Neural progenitor cell (in vitro differentiated cells): Measurements from ENCODE around the gene MSH3. TPM values are rescaled to one million over a fixed set of nuclear protein-coding genes. Genes with fewer than 3 reads are reported as not detected.

Source experiments
- DNase-seq: peaks from one replicate; pipeline ENCODE4 v3.0.0-alpha.2; 2016; ENCODE audit warnings: low spot score
- H2AFZ ChIP-seq: fragments of 200-600 bp; sonication (generic); replicated peaks from 2 replicates; pipeline ENCODE4 v1.6.1; 2016; ENCODE audit warnings: antibody characterized with exemption
- H3F3A ChIP-seq: fragments of 200-600 bp; sonication (generic); 2 replicates; pipeline ENCODE4 v1.6.1; 2016; ENCODE audit warnings: antibody characterized with exemption, low read depth
- H3K27ac ChIP-seq: fragments of 200-600 bp; sonication (generic); 2 replicates; pipeline ENCODE4 v1.5.1; 2016; ENCODE audit warnings: mild to moderate bottlenecking
- H3K27me3 ChIP-seq: fragments of 200-600 bp; sonication (generic); 2 replicates; pipeline ENCODE4 v1.6.1; 2016; ENCODE audit warnings: mild to moderate bottlenecking, moderate library complexity
- H3K36me3 ChIP-seq: fragments of 200-600 bp; sonication (generic); 2 replicates; pipeline ENCODE4 v1.5.1; 2016
- H3K4me1 ChIP-seq: fragments of 200-600 bp; sonication (generic); 2 replicates; pipeline ENCODE4 v1.6.1; 2016; ENCODE audit warnings: mixed run types
- H3K4me2 ChIP-seq: fragments of 200-600 bp; sonication (generic); 2 replicates; pipeline ENCODE4 v1.6.1; 2016
- H3K4me3 ChIP-seq: fragments of 200-600 bp; sonication (generic); 2 replicates; pipeline ENCODE4 v1.5.1; 2016
- H3K79me2 ChIP-seq: fragments of 200-600 bp; sonication (generic); 2 replicates; pipeline ENCODE4 v1.6.1; 2016; ENCODE audit warnings: low read depth
- H3K9ac ChIP-seq: fragments of 200-600 bp; sonication (generic); 2 replicates; pipeline ENCODE4 v1.6.1; 2016
- H3K9me3 ChIP-seq: fragments of 200-600 bp; sonication (generic); 2 replicates; pipeline ENCODE4 v1.5.1; 2016; ENCODE audit warnings: low read depth
- H4K20me1 ChIP-seq: fragments of 200-600 bp; sonication (generic); 2 replicates; pipeline ENCODE4 v1.6.1; 2016; ENCODE audit warnings: low read depth
- H3K27ac Mint-ChIP-seq: 3 replicates; pipeline ENCODE4 v1.8.0; 2021; ENCODE audit warnings: mixed read lengths
- H3K27me3 Mint-ChIP-seq: 2 replicates; pipeline ENCODE4 v1.8.0; 2022; ENCODE audit warnings: low read depth, mild to moderate bottlenecking, inconsistent platforms, moderate library complexity, mixed read lengths; ENCODE audit not compliant: insufficient read depth
- H3K36me3 Mint-ChIP-seq: 3 replicates; pipeline ENCODE4 v1.8.0; 2021; ENCODE audit warnings: mixed read lengths
- H3K4me1 Mint-ChIP-seq: 3 replicates; pipeline ENCODE4 v1.8.0; 2021; ENCODE audit warnings: mixed read lengths
- H3K4me3 Mint-ChIP-seq: 3 replicates; pipeline ENCODE4 v1.8.0; 2021; ENCODE audit warnings: mild to moderate bottlenecking, moderate library complexity, mixed read lengths
- H3K9me3 Mint-ChIP-seq: 3 replicates; pipeline ENCODE4 v1.8.0; 2020; ENCODE audit warnings: mixed read lengths
- CTCF ChIP-seq: fragments of 200-600 bp; sonication (generic); IDR thresholded peaks from 2 replicates; pipeline ENCODE4 v1.5.1; 2017; ENCODE audit warnings: antibody characterized with exemption, mild to moderate bottlenecking
- EZH2 ChIP-seq: fragments of 200-600 bp; sonication (generic); IDR thresholded peaks from 2 replicates; pipeline ENCODE4 v1.6.1; 2017; ENCODE audit warnings: antibody characterized with exemption, mild to moderate bottlenecking, moderate library complexity
- EZH2phosphoT487 ChIP-seq: fragments of 200-600 bp; sonication (generic); IDR thresholded peaks from 2 replicates; pipeline ENCODE4 v1.6.1; 2017; ENCODE audit warnings: antibody characterized with exemption
- total RNA-seq: library from RNA; depleted of rRNA; stranded (reverse); fragments of >200 nt; gene quantifications from 2 replicates; pipeline ENCODE4 v1.2.3, GENCODE V29; 2015; ENCODE audit warnings: low replicate concordance

The MSH3 gene
- total RNA-seq, 1 donor from 2014 or later = 26.1 TPM

DNA sequence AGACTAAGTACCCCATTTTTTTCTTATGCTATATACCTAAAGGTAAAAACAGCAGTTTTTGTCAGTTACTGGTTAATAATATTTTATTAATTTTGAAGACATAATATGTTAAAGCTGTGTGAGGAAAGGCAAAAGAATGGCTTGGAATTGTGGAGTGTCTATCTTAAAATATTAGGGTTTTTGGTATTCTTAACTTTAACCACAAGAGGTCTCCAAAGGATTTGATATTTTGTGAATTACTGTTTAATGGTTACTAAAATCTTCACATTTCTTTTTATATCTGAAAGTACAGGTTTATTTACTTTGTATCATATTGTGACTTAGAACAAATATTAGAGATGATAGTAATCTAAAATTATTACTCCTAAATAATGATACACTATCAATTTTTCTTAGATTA, 32.3 kb downstream of the MSH3 start:
- DNase-seq = no peak
- Histone ChIP-seq H3K9ac (no peak overlapping the region), H3K4me1 (no peaks in the 10 kb centered on the region), H3F3A (peaks cover 12% of the 10 kb centered on the region), H3K27me3 (no peaks in the 10 kb centered on the region), H3K4me2 (no peak overlapping the region), H3K79me2 (no peaks in the 10 kb centered on the region), H3K27ac (no peak overlapping the region), H3K4me3 (no peak overlapping the region), H2AFZ (no peak overlapping the region), H3K9me3 (no peaks in the 10 kb centered on the region), H4K20me1 (no peaks in the 10 kb centered on the region), H3K36me3 (no peaks in the 10 kb centered on the region)
- no peak for TF ChIP-seq EZH2
- peak; percentile 53 for TF ChIP-seq CTCF
- no peak for TF ChIP-seq EZH2phosphoT487
- Mint-ChIP-seq H3K9me3 (peaks cover 2% of the 10 kb centered on the region), H3K27me3 (no peaks in the 10 kb centered on the region), H3K4me1 (no peaks in the 10 kb centered on the region), H3K36me3 (peaks cover 23% of the 10 kb centered on the region), H3K4me3 (no peak overlapping the region), H3K27ac (no peak overlapping the region)

DNA sequence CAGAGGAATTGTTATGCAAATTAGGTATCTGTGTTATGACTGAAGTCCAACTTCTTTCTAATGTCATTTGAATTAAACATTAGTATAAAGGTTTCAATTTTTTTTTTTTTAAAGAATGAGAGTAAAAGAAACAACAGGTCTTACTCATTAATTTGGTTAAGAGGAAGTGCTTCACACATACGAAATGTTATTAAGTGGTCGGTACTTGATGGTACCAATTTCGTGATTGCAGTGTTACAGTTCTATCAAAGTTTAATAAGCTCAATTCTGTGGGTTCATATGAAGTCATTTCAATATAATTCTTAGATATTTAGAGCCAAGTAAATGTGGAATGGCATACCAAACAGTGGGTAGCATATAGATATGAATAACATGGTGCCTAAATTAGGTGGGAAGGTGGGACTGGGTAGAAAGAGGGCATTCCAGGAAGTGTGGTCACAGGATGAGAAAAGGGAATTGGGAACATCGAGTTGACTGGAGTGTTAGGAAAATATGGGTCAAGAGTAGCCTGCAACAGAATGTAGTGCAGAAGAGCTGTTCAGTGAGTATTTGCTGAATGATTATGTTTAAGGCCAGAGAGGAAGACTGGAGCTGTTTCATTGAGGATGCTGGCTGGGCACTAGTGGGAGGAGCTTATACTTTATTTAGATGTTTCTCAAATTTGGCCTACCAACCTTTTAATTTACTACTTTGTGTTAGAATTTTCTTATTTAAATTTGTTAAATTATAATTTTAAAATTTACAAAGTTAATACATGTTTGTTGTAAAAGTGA, 34.4 kb downstream of the MSH3 start:
- H3K9me3 ChIP-seq = no peaks in the 10 kb centered on the region
- H3K79me2 ChIP-seq = no peaks in the 10 kb centered on the region
- no peaks in the 10 kb centered on the region for H3K4me1 ChIP-seq
- peaks cover 8% of the 10 kb centered on the region for H3K36me3 Mint-ChIP-seq
- no peaks in the 10 kb centered on the region for H4K20me1 ChIP-seq
- H3K27me3 ChIP-seq = no peaks in the 10 kb centered on the region
- H3K4me3 ChIP-seq = no peak overlapping the region
- no peak overlapping the region for H3K27ac Mint-ChIP-seq
- H3K27me3 Mint-ChIP-seq = no peaks in the 10 kb centered on the region
- no peaks in the 10 kb centered on the region for H3K36me3 ChIP-seq
- TF ChIP-seq CTCF = no peak
- no peak for TF ChIP-seq EZH2
- TF ChIP-seq EZH2phosphoT487 = no peak
- DNase-seq = no peak
- H3K4me3 Mint-ChIP-seq = no peak overlapping the region
- H3K9ac ChIP-seq = no peak overlapping the region
- no peaks in the 10 kb centered on the region for H3K4me1 Mint-ChIP-seq
- peaks cover 22% of the 10 kb centered on the region for H3F3A ChIP-seq
- H2AFZ ChIP-seq = no peak overlapping the region
- peaks cover 2% of the 10 kb centered on the region for H3K9me3 Mint-ChIP-seq
- no peak overlapping the region for H3K27ac ChIP-seq
- H3K4me2 ChIP-seq = no peak overlapping the region

GRCh38 chr5:80689627-80690026, 35.2 kb downstream of the MSH3 start:
- H3K4me1 ChIP-seq = no peaks in the 10 kb centered on the region
- no peak overlapping the region for H3K27ac Mint-ChIP-seq
- no peaks in the 10 kb centered on the region for H3K36me3 ChIP-seq

More at GRCh38 chr5:80689627-80690026, 35.2 kb downstream of the MSH3 start:
- no peaks in the 10 kb centered on the region for H3K79me2 ChIP-seq
- peaks cover 22% of the 10 kb centered on the region for H3F3A ChIP-seq
- H3K27me3 ChIP-seq = no peaks in the 10 kb centered on the region
- no peak overlapping the region for H3K4me2 ChIP-seq
- no peak overlapping the region for H3K27ac ChIP-seq
- no peak overlapping the region for H3K4me3 ChIP-seq
- Mint-ChIP-seq H3K9me3 (peaks cover under 1% of the 10 kb centered on the region), H3K4me3 (no peak overlapping the region), H3K4me1 (no peaks in the 10 kb centered on the region), H3K36me3 (peaks cover under 1% of the 10 kb centered on the region), H3K27me3 (no peaks in the 10 kb centered on the region)
- no peak for DNase-seq
- no peak overlapping the region for H2AFZ ChIP-seq
- no peaks in the 10 kb centered on the region for H3K9me3 ChIP-seq
- no peaks in the 10 kb centered on the region for H4K20me1 ChIP-seq
- TF ChIP-seq EZH2 (no peak), EZH2phosphoT487 (no peak), CTCF (no peak)
- no peak overlapping the region for H3K9ac ChIP-seq
